ENCODE data around the gene IGDCC3. TPM values are rescaled to one million over a fixed set of nuclear protein-coding genes. Genes with fewer than 3 reads are reported as not detected.
"Not testable (repeated sequence)": the region's sequence is repeated elsewhere in the genome, so short reads cannot be mapped to it uniquely, and the experiment has no call there.

IGDCC3 gene
- total RNA-seq, 1 donor, result not detected

DNA sequence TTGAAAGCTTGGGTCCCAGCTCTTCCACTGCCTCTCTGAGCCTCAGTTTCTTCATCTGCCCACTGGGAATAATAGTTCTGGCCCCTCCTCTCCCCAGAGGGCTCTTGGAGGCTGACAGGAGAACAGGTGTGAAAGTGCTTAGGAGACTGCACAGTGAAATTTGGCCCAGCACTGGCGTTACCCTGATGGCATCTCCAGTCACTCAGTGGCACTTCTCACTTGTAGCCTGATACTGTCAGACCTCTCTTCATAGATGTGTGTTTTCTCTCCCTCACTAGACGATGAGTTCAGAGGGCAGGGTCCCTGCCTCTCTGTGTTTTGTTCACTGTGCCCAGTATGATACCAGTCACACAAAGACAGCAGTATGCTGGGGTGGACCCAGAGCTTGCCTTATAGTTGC is 22.2 kb upstream of the IGDCC3 start:
- no peak for DNase-seq (ENCODE audit: low read depth)
- TF ChIP-seq, protein P1, sequence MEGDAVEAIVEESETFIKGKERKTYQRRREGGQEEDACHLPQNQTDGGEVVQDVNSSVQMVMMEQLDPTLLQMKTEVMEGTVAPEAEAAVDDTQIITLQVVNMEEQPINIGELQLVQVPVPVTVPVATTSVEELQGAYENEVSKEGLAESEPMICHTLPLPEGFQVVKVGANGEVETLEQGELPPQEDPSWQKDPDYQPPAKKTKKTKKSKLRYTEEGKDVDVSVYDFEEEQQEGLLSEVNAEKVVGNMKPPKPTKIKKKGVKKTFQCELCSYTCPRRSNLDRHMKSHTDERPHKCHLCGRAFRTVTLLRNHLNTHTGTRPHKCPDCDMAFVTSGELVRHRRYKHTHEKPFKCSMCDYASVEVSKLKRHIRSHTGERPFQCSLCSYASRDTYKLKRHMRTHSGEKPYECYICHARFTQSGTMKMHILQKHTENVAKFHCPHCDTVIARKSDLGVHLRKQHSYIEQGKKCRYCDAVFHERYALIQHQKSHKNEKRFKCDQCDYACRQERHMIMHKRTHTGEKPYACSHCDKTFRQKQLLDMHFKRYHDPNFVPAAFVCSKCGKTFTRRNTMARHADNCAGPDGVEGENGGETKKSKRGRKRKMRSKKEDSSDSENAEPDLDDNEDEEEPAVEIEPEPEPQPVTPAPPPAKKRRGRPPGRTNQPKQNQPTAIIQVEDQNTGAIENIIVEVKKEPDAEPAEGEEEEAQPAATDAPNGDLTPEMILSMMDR (IDR thresholded peaks at IDR 0.05; ENCODE audit: insufficient read depth, low read length), result no peak
- no peak overlapping the region for H3K4me3 ChIP-seq (ENCODE audit: low read depth, low read length)

GRCh38 chr15:65399001-65399706 is 21.4 kb upstream of the IGDCC3 start:
- TF ChIP-seq, protein P1 (IDR thresholded peaks at IDR 0.05; ENCODE audit: insufficient read depth, low read length), result no peak
- no peak for DNase-seq (ENCODE audit: low read depth)

DNA sequence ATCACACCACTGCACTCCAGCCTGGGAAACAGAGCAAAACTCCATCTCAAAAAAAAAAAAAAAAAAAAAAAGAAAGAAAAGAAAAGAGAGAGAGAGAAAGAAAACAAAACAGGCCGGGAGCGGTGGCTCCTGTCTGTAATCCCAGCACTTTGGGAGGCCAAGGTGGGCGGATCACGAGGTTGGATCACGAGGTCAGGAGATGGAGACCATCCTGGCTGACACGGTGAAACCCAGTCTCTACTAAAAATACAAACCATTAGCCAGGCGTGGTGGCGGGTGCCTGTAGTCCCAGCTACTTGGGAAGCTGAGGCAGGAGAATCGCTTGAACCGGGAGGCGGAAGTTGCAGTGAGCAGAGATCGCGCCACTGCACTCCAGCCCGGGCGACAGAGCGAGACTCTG is 20.7 kb upstream of the IGDCC3 start:
- not testable (repeated sequence) for DNase-seq (ENCODE audit: low read depth); H3K4me3 ChIP-seq (ENCODE audit: low read depth, low read length)

More at GRCh38 chr15:65399001-65399706, 21.4 kb upstream of the IGDCC3 start:
- H3K4me3 ChIP-seq (ENCODE audit: low read depth, low read length), result no peak overlapping the region

DNA sequence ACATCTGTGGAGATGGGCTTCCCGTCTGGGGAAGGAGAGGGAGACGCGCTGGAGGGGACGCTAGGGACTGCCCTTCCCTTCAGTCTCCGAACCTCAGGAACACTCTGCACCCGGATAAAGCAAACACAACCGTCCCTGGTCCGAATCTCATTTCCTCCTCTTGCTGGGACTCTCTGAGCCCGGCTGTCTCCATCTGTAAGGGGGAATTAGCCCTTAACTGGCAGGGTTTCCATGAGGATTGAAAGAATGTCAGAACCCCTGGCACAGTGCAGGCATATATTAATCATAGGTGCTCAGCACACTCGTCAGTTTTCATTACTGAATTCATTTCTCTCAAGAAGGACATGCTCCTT is 19.1 kb upstream of the IGDCC3 start:
- TF ChIP-seq, protein P1 (IDR thresholded peaks at IDR 0.05; ENCODE audit: insufficient read depth, low read length), result no peak
- H3K4me3 ChIP-seq (ENCODE audit: low read depth, low read length), result no peak overlapping the region
- no peak for DNase-seq (ENCODE audit: low read depth)

DNA sequence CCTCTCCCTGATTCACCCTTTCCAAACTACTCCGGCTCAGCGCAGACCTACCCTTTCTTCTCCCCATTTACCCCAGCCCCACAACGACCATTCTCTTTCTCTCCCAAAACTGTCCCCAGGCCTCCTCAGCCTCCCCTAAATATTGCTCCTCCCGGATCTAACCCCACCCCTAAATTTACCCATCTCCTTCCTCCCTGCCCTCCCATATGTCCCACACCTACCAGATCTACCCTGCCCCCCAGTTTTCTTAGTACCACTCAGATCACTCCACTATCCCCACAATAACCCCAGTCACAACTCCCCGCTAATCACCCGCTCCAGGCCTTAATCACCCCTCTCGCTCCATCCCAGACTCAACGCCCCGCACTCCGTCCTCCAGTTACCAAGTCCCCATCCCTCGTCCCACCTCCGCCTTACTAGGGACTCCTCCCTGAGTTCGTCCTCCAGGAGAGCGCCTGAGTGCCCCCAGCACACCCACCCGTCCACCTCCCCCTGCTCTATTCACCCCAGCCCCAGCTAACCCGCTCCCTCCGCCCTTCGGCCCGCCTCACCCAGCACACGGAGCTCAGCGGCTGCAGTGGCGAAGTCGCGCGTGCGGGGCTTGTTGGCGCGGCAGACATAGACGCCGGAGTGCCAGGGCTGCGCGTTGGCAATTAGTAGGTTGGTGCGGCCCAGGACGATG is 18.6 kb upstream of the IGDCC3 start:
- no peak for DNase-seq (ENCODE audit: low read depth)
- TF ChIP-seq, protein P1 (IDR thresholded peaks at IDR 0.05; ENCODE audit: insufficient read depth, low read length), result no peak
- no peak overlapping the region for H3K4me3 ChIP-seq (ENCODE audit: low read depth, low read length)

- no peak overlapping the region for H3K4me3 ChIP-seq (ENCODE audit: low read depth, low read length)
- TF ChIP-seq, protein P1 (IDR thresholded peaks at IDR 0.05; ENCODE audit: insufficient read depth, low read length), result no peak
- DNase-seq (ENCODE audit: low read depth), result no peak
Measured at GRCh38 chr15:65395567-65396202, 17.9 kb upstream of the IGDCC3 start.

DNA sequence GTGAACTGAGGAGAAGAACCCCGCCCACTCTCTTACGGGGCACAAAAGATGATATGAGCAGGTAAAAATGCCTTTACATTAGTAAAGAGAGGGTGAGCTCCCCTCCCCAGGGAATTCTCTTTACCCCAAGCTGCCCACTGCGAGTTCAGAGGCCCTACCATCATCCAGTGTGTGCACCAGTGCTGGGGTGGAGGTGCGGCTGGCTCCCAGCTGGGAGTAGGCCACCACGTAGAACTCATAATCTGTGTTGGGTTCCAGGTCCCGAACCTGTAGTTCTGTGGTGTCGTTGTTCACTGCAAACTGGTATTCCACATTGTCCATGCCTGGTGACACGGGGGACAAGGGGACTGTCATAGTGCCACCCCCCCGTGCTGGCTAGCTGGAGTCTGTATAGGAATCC is 17.1 kb upstream of the IGDCC3 start:
- TF ChIP-seq, protein P1 (IDR thresholded peaks at IDR 0.05; ENCODE audit: insufficient read depth, low read length), result no peak
- DNase-seq (ENCODE audit: low read depth), result no peak
- H3K4me3 ChIP-seq (ENCODE audit: low read depth, low read length), result no peak overlapping the region
